Measurements from ENCODE around the gene RABEP1. TPM values are rescaled to one million over a fixed set of nuclear protein-coding genes. Genes with fewer than 3 reads are reported as not detected.

Gene RABEP1
- total RNA-seq, 1 donor from 2014 or later, result 45.8 TPM

DNA sequence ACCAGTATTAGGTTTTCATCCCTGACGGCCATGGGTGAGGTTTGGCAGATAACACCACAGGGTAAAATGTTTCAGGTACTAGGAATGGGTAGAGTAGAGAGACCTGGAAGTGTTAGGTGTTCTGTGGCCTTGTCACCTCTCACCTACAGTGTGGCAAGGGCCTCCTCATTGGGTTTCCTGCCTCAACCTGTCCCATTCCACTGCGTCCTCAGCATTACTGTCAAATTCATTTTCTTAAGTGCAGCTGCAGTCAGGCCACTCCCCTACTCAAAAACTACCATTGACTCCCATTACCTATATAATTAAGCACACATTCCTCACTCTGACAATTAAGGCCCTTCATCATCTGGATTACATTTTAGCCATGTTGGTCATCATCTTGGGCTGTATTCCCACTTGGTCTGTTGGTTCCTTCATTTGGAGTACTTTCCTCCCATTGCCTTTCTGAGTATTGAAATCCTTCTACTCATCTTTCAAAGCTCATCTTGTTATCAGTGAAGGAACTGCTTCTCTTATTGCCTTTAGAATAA lies 72.9 kb downstream of the RABEP1 start:
- Mint-ChIP-seq H3K36me3 (ENCODE audit: low read depth) (peaks cover 49% of the 10 kb centered on the region), H3K27me3 (ENCODE audit: low read depth) (no peaks in the 10 kb centered on the region), H3K27ac (no peak overlapping the region), H3K4me1 (ENCODE audit: low read depth) (no peaks in the 10 kb centered on the region), H3K4me3 (ENCODE audit: low read depth) (no peak overlapping the region), H3K9me3 (no peaks in the 10 kb centered on the region)
- no peak for DNase-seq (ENCODE audit: low spot score)
- intact Hi-C loops (cut with micrococcal nuclease), result no loop called here

GRCh38 chr17:5355421-5356129 lies 73.5 kb downstream of the RABEP1 start:
- no peak for DNase-seq (ENCODE audit: low spot score)
- peaks cover 47% of the 10 kb centered on the region for H3K36me3 Mint-ChIP-seq (ENCODE audit: low read depth)
- H3K27ac Mint-ChIP-seq, result no peak overlapping the region
- H3K27me3 Mint-ChIP-seq (ENCODE audit: low read depth), result no peaks in the 10 kb centered on the region
- H3K9me3 Mint-ChIP-seq, result no peaks in the 10 kb centered on the region
- intact Hi-C loops (cut with micrococcal nuclease), result no loop called here
- H3K4me3 Mint-ChIP-seq (ENCODE audit: low read depth), result no peak overlapping the region
- no peaks in the 10 kb centered on the region for H3K4me1 Mint-ChIP-seq (ENCODE audit: low read depth)

- Mint-ChIP-seq H3K9me3 (no peaks in the 10 kb centered on the region), H3K27me3 (ENCODE audit: low read depth) (no peaks in the 10 kb centered on the region), H3K4me3 (ENCODE audit: low read depth) (no peak overlapping the region), H3K27ac (no peak overlapping the region), H3K36me3 (ENCODE audit: low read depth) (peaks cover 46% of the 10 kb centered on the region), H3K4me1 (ENCODE audit: low read depth) (no peaks in the 10 kb centered on the region)
- intact Hi-C loops (cut with micrococcal nuclease), result no loop called here
- DNase-seq (ENCODE audit: low spot score), result no peak
Measured at GRCh38 chr17:5361426-5361825, 79.3 kb downstream of the RABEP1 start.

DNA sequence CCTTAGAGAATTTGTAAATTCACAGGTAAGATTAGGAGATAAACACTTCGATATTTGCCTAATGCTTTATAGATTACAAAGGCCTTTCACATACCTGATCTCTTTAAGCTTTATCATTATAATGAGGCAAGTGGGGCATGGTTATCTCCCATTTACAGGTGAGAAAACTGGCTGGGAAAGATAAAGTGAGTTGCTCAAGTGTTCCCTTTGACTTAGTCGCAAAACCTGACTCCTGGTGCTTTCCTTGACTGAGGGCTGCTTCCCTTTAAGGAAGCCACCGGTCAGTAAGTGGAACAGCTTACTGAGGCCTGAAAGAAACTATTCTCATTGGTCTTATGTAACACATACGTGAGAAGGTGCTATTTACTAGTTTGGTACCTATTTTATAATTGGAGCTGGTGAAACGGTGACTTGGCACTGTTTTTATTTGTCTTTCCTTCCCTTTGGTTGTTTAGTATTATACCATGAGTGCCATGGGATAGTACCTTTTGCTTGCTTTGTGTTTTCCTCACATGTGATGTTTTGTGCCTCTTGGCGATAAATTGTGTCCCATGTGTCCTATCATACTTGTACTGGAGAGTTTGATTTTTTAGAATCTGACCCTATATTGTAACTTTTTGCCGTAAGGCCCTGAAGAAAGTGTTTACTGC lies 80.2 kb downstream of the RABEP1 start:
- H3K27ac Mint-ChIP-seq, result no peak overlapping the region
- intact Hi-C loops (cut with micrococcal nuclease), result no loop called here

GRCh38 chr17:5364156-5364555 lies 82.1 kb downstream of the RABEP1 start:
- no peak for DNase-seq (ENCODE audit: low spot score)
- Mint-ChIP-seq H3K4me1 (ENCODE audit: low read depth) (no peaks in the 10 kb centered on the region), H3K4me3 (ENCODE audit: low read depth) (no peak overlapping the region), H3K9me3 (no peaks in the 10 kb centered on the region), H3K27me3 (ENCODE audit: low read depth) (no peaks in the 10 kb centered on the region), H3K36me3 (ENCODE audit: low read depth) (peaks cover 51% of the 10 kb centered on the region), H3K27ac (no peak overlapping the region)
- intact Hi-C loops (cut with micrococcal nuclease), result no loop called here

More for the DNA sequence above, 80.2 kb downstream of the RABEP1 start:
- Mint-ChIP-seq H3K36me3 (ENCODE audit: low read depth) (peaks cover 46% of the 10 kb centered on the region), H3K27me3 (ENCODE audit: low read depth) (no peaks in the 10 kb centered on the region), H3K9me3 (no peaks in the 10 kb centered on the region), H3K4me1 (ENCODE audit: low read depth) (no peaks in the 10 kb centered on the region), H3K4me3 (ENCODE audit: low read depth) (no peak overlapping the region)
- no peak for DNase-seq (ENCODE audit: low spot score)

DNA sequence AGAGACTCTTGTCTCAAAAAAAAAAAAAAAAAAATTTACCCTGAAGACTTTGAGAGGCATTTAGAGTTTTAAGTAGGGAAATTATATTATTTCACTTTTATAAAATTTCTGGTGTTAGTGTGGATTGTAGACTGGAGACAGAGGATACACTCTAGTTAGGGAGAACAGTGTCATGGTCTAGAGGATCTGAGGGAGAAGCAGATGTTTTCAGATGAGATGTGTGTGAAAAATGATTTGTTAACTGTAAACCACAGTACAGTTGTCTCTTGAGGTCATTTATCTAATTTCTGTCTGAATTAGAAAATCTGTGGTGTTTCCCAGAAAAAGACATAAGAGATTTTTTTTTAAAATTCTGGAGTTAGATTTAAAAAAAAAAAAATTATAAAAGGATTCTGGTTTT lies 82.6 kb downstream of the RABEP1 start:
- intact Hi-C loops (cut with micrococcal nuclease), result no loop called here
- Mint-ChIP-seq H3K27ac (no peak overlapping the region), H3K4me3 (ENCODE audit: low read depth) (no peak overlapping the region), H3K9me3 (no peaks in the 10 kb centered on the region), H3K36me3 (ENCODE audit: low read depth) (peaks cover 56% of the 10 kb centered on the region), H3K4me1 (ENCODE audit: low read depth) (no peaks in the 10 kb centered on the region), H3K27me3 (ENCODE audit: low read depth) (no peaks in the 10 kb centered on the region)
- DNase-seq (ENCODE audit: low spot score), result no peak

- Mint-ChIP-seq H3K9me3 (no peaks in the 10 kb centered on the region), H3K27me3 (ENCODE audit: low read depth) (no peaks in the 10 kb centered on the region), H3K36me3 (ENCODE audit: low read depth) (peaks cover 63% of the 10 kb centered on the region), H3K4me1 (ENCODE audit: low read depth) (peaks cover 2% of the 10 kb centered on the region), H3K27ac (no peak overlapping the region), H3K4me3 (ENCODE audit: low read depth) (no peak overlapping the region)
- DNase-seq (ENCODE audit: low spot score), result no peak
- intact Hi-C loops (cut with micrococcal nuclease), result no loop called here
Measured at GRCh38 chr17:5365831-5366230, 83.7 kb downstream of the RABEP1 start.

- Mint-ChIP-seq H3K4me3 (ENCODE audit: low read depth) (no peak overlapping the region), H3K9me3 (no peaks in the 10 kb centered on the region), H3K27ac (no peak overlapping the region), H3K4me1 (ENCODE audit: low read depth) (peaks cover 2% of the 10 kb centered on the region), H3K36me3 (ENCODE audit: low read depth) (peaks cover 57% of the 10 kb centered on the region), H3K27me3 (ENCODE audit: low read depth) (no peaks in the 10 kb centered on the region)
- intact Hi-C loops (cut with micrococcal nuclease), result no loop called here
- no peak for DNase-seq (ENCODE audit: low spot score)
Measured at GRCh38 chr17:5370411-5370810, 88.3 kb downstream of the RABEP1 start.

GRCh38 chr17:5373112-5373511 lies 91.0 kb downstream of the RABEP1 start:
- H3K4me3 Mint-ChIP-seq (ENCODE audit: low read depth), result no peak overlapping the region
- no peaks in the 10 kb centered on the region for H3K27me3 Mint-ChIP-seq (ENCODE audit: low read depth)
- no peak overlapping the region for H3K27ac Mint-ChIP-seq
- peaks cover 59% of the 10 kb centered on the region for H3K36me3 Mint-ChIP-seq (ENCODE audit: low read depth)
- H3K9me3 Mint-ChIP-seq, result no peaks in the 10 kb centered on the region
- DNase-seq (ENCODE audit: low spot score), result no peak
- intact Hi-C loops (cut with micrococcal nuclease), result no loop called here
- H3K4me1 Mint-ChIP-seq (ENCODE audit: low read depth), result peaks cover 2% of the 10 kb centered on the region

DNA sequence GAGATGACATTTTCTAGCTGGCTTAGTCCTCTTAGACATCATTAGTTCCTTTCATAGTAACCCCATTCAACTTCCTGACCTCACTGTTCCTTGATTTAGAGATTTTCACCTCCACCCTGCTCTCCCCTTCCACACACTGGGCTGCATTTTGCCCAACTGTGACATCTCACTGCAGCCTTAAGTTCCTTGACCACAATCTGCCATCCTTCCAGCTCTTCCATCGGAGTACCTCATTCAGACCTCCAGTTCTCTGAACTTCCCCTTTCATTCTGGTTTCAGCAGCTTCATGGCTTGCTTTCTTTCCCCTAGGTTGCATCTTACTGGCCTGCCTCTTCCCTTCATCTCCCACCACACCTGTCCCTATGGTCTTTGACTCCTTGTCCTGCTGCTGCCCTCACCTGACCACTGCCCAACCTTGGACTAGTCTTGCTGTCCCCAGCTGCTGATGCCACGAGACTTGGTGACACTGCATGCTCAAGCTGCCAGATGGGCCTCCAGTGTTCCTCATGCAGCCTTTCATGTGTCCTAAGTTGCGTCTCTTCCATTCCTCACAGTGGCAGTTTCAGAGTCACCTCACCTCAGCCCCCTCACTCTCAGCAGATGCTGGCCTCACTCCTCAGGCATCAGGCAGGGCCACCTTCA lies 96.6 kb downstream of the RABEP1 start:
- no peak for DNase-seq (ENCODE audit: low spot score)
- H3K4me3 Mint-ChIP-seq (ENCODE audit: low read depth), result no peak overlapping the region
- H3K27ac Mint-ChIP-seq, result peak overlapping the region; percentile 67
- H3K27me3 Mint-ChIP-seq (ENCODE audit: low read depth), result no peaks in the 10 kb centered on the region
- peaks cover 4% of the 10 kb centered on the region for H3K4me1 Mint-ChIP-seq (ENCODE audit: low read depth)
- no peaks in the 10 kb centered on the region for H3K9me3 Mint-ChIP-seq
- peaks cover 65% of the 10 kb centered on the region for H3K36me3 Mint-ChIP-seq (ENCODE audit: low read depth)
- intact Hi-C loops (cut with micrococcal nuclease), result no loop called here

GRCh38 chr17:5379351-5380107 lies 97.4 kb downstream of the RABEP1 start:
- Mint-ChIP-seq H3K4me3 (ENCODE audit: low read depth) (no peak overlapping the region), H3K9me3 (no peaks in the 10 kb centered on the region), H3K36me3 (ENCODE audit: low read depth) (peaks cover 71% of the 10 kb centered on the region), H3K27ac (no peak overlapping the region), H3K4me1 (ENCODE audit: low read depth) (peaks cover 4% of the 10 kb centered on the region), H3K27me3 (ENCODE audit: low read depth) (no peaks in the 10 kb centered on the region)
- no peak for DNase-seq (ENCODE audit: low spot score)
- intact Hi-C loops (cut with micrococcal nuclease), result no loop called here

DNA sequence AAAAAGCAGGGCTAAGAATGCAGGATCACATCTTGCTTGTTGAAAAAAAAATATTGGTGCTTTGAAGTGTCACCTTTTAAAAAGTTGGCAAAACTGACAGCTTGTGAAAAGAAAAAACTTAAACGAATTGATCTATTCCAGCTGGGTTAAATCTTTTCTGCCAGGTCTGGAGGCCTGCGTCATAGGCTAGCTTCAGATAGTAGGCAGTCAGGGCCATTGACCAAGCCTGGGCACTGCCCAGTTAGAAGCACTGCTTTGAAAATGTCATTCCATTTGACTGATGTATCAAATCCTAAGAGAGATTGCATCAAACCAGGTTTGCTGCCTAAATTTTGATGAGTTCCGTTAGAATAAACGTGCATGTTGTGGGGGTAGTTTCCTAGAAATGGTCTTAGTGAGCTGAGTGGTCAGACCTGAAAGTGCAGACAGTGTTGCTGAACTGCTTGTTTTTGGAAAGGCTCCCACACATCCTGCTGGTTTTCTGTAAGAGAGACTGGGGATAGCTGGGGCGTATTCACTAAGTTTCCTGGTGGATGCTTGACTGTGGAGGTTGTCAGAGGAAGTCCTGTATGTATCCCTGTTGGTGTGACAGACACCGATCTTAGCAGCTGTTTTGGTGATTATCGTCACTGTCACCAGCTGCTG lies 98.5 kb downstream of the RABEP1 start:
- Mint-ChIP-seq H3K4me3 (ENCODE audit: low read depth) (no peak overlapping the region), H3K4me1 (ENCODE audit: low read depth) (peaks cover 4% of the 10 kb centered on the region), H3K9me3 (no peaks in the 10 kb centered on the region), H3K27ac (no peak overlapping the region), H3K27me3 (ENCODE audit: low read depth) (no peaks in the 10 kb centered on the region), H3K36me3 (ENCODE audit: low read depth) (peaks cover 82% of the 10 kb centered on the region)
- intact Hi-C loops (cut with micrococcal nuclease), result no loop called here
- DNase-seq (ENCODE audit: low spot score), result no peak

All from activated T-helper 2 cell treated with anti-CD3 and anti-CD28 coated beads, Interferon-gamma antibody, Interleukin-2, Interleukin-4, amounts not matched to agents 10 μg/mL and 5 μg/mL and 100 μg/mL, durations not matched to agents 14 hours and 24 hours and 36 hours (primary cell).